ENCODE measurements around the gene SCGB1D4.

Gene SCGB1D4

DNA sequence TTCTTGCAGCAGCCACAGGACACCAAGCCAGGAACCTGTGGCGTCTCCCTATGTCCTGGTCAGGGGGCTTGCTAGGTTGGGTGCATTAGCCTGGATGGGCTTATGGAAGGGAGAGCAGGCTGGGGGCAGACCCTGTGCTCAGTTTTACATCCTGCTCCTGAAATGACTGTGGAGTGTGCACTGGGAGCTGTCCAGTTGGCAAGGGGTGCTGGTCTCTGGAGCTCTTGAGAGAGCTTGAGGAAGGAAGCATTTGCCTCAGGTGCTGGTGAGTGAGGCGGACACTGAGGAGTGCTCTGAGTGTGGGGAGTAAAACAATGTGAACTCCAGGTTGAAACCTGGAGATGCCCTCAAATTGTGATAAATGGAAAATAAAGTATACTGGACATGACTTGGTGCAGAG lies 3.4 kb downstream of the SCGB1D4 start:
- H3K4me2 ChIP-seq (ENCODE audit: low read depth, low read length): no peak overlapping the region
- DNase-seq: no peak
- H4K20me1 ChIP-seq (ENCODE audit: insufficient read depth, low read length): no peaks in the 10 kb centered on the region
- H3K27me3 ChIP-seq (replicated peaks; ENCODE audit: insufficient read depth, low read length): peaks cover 15% of the 10 kb centered on the region; the same call in 1 of the 2 replicates
- no peaks in the 10 kb centered on the region for H3F3A ChIP-seq (ENCODE audit: insufficient read depth, low read length)
- H3K36me3 ChIP-seq (replicated peaks; ENCODE audit: insufficient read depth, low read length): no peaks in the 10 kb centered on the region
- H3K4me3 ChIP-seq (ENCODE audit: low read length): no peak overlapping the region
- H3K4me1 ChIP-seq (ENCODE audit: low read length): no peaks in the 10 kb centered on the region
- no peak overlapping the region for H2AFZ ChIP-seq (ENCODE audit: low read length)
- no peaks in the 10 kb centered on the region for H3K9me2 ChIP-seq (replicated peaks; ENCODE audit: insufficient read depth, low read length)
- TF ChIP-seq EZH2 (optimal IDR thresholded peaks at IDR 0.05; ENCODE audit: low read depth, low read length): no peak
- TF ChIP-seq, protein P1, sequence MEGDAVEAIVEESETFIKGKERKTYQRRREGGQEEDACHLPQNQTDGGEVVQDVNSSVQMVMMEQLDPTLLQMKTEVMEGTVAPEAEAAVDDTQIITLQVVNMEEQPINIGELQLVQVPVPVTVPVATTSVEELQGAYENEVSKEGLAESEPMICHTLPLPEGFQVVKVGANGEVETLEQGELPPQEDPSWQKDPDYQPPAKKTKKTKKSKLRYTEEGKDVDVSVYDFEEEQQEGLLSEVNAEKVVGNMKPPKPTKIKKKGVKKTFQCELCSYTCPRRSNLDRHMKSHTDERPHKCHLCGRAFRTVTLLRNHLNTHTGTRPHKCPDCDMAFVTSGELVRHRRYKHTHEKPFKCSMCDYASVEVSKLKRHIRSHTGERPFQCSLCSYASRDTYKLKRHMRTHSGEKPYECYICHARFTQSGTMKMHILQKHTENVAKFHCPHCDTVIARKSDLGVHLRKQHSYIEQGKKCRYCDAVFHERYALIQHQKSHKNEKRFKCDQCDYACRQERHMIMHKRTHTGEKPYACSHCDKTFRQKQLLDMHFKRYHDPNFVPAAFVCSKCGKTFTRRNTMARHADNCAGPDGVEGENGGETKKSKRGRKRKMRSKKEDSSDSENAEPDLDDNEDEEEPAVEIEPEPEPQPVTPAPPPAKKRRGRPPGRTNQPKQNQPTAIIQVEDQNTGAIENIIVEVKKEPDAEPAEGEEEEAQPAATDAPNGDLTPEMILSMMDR (IDR thresholded peaks at IDR 0.05; ENCODE audit: low read length): no peak
- no peak for TF ChIP-seq EZH2phosphoT487 (IDR thresholded peaks at IDR 0.05; ENCODE audit: low read length)
- no peak overlapping the region for H3K9ac ChIP-seq (ENCODE audit: low read length)
- H3K9me3 ChIP-seq (replicated peaks; ENCODE audit: insufficient read depth, low read length): no peaks in the 10 kb centered on the region
- H3K27ac ChIP-seq (ENCODE audit: low read length): no peak overlapping the region
- no peaks in the 10 kb centered on the region for H3K79me2 ChIP-seq (ENCODE audit: low read length)

DNA sequence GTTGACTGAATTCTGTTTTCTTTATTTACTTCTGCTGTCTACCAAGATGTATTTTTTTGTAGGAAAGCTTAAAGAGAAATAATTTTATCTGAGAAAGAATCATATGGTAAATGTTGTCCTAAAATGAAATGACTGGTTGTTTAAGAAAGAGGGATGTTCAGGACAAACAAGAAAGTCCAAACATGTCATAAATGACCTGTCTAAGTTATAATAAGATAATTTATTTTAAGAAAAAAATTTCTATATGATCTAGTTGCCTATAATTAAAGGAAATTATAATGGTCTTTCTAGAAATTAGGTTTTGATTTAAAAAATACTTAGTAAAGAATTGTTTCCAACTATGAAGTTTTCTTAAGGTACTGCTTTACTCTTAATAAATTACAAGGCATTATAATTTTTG lies 18.4 kb downstream of the SCGB1D4 start:
- TF ChIP-seq, protein P1 (IDR thresholded peaks at IDR 0.05; ENCODE audit: low read length): no peak
- TF ChIP-seq EZH2 (optimal IDR thresholded peaks at IDR 0.05; ENCODE audit: low read depth, low read length) (no peak), EZH2phosphoT487 (IDR thresholded peaks at IDR 0.05; ENCODE audit: low read length) (no peak)
- Histone ChIP-seq H3K36me3 (replicated peaks; ENCODE audit: insufficient read depth, low read length) (no peaks in the 10 kb centered on the region), H3K4me2 (ENCODE audit: low read depth, low read length) (no peak overlapping the region)

GRCh38 chr11:62273789-62274275 lies 25.0 kb downstream of the SCGB1D4 start:
- H3K4me1 ChIP-seq (ENCODE audit: low read length): no peaks in the 10 kb centered on the region
- H2AFZ ChIP-seq (ENCODE audit: low read length): no peak overlapping the region
- no peak for DNase-seq

More for the DNA sequence above, 18.4 kb downstream of the SCGB1D4 start:
- Histone ChIP-seq H3K4me1 (ENCODE audit: low read length) (no peaks in the 10 kb centered on the region), H3K27ac (ENCODE audit: low read length) (no peak overlapping the region), H3K9me3 (replicated peaks; ENCODE audit: insufficient read depth, low read length) (no peaks in the 10 kb centered on the region), H3F3A (ENCODE audit: insufficient read depth, low read length) (no peaks in the 10 kb centered on the region), H3K9ac (ENCODE audit: low read length) (no peak overlapping the region), H2AFZ (ENCODE audit: low read length) (no peak overlapping the region), H3K79me2 (ENCODE audit: low read length) (no peaks in the 10 kb centered on the region), H4K20me1 (ENCODE audit: insufficient read depth, low read length) (no peaks in the 10 kb centered on the region), H3K27me3 (replicated peaks; ENCODE audit: insufficient read depth, low read length) (no peaks in the 10 kb centered on the region), H3K4me3 (ENCODE audit: low read length) (no peak overlapping the region), H3K9me2 (replicated peaks; ENCODE audit: insufficient read depth, low read length) (no peaks in the 10 kb centered on the region)
- DNase-seq: no peak

More at GRCh38 chr11:62273789-62274275, 25.0 kb downstream of the SCGB1D4 start:
- no peak overlapping the region for H3K27ac ChIP-seq (ENCODE audit: low read length)
- no peak overlapping the region for H3K4me2 ChIP-seq (ENCODE audit: low read depth, low read length)
- H3K27me3 ChIP-seq (replicated peaks; ENCODE audit: insufficient read depth, low read length): no peaks in the 10 kb centered on the region
- no peaks in the 10 kb centered on the region for H4K20me1 ChIP-seq (ENCODE audit: insufficient read depth, low read length)
- no peaks in the 10 kb centered on the region for H3K79me2 ChIP-seq (ENCODE audit: low read length)
- no peaks in the 10 kb centered on the region for H3K9me3 ChIP-seq (replicated peaks; ENCODE audit: insufficient read depth, low read length)
- H3K9me2 ChIP-seq (replicated peaks; ENCODE audit: insufficient read depth, low read length): no peaks in the 10 kb centered on the region
- TF ChIP-seq, protein P1 (IDR thresholded peaks at IDR 0.05; ENCODE audit: low read length): no peak
- H3F3A ChIP-seq (ENCODE audit: insufficient read depth, low read length): no peaks in the 10 kb centered on the region
- no peak overlapping the region for H3K4me3 ChIP-seq (ENCODE audit: low read length)
- no peaks in the 10 kb centered on the region for H3K36me3 ChIP-seq (replicated peaks; ENCODE audit: insufficient read depth, low read length)
- H3K9ac ChIP-seq (ENCODE audit: low read length): no peak overlapping the region
